K562 (cell line): ENCODE measurements around the gene RSPO1. TPM values are rescaled to one million over a fixed set of nuclear protein-coding genes. Genes with fewer than 3 reads are reported as not detected.

ENCODE experiments used
- ATAC-seq: fragments of 200-7000 bp; cut with Tn5 transposase; 3 replicates; pipeline ENCODE4 v1.9.1; 2020; ENCODE audit warnings: moderate library complexity
- BruUV-seq: library from RNA; stranded (reverse); fragments of 400-500 nt; replicated peaks from 2 replicates; lab custom pipeline; 2021; lab: Mats Ljungman, UMichigan
- CTCF ChIA-PET: fragments of 300-600 bp; formaldehyde crosslinking; extraction: SDS; loops from one replicate; lab custom pipeline; 2021; ENCODE audit warnings: low intra/inter-chr PET ratio; lab: Yijun Ruan, JAX
- POLR2A ChIA-PET: fragments of 300-600, 350-650 bp; sonication (Branson Sonifier 250); formaldehyde crosslinking; extraction: SDS; loops from one replicate; lab custom pipeline; 2021; ENCODE audit warnings: antibody characterized with exemption, inconsistent platforms; lab: Yijun Ruan, JAX
- DNase-seq, 4 experiments: peaks; one replicate each; pipeline versions ENCODE4 v3.0.0 to v3.0.0-alpha.2; 2011 to 2018; ENCODE audit warnings: low spot score in 3 of 4, mixed read lengths in 3 of 4; ENCODE audit errors: extremely low read depth in 1 of 4
- FAIRE-seq: peaks from 2 replicates; lab custom pipeline; 2011; peaks lifted over from hg19 to GRCh38; lab: Jason Lieb, UNC
- H2AFZ ChIP-seq: 2 replicates; pipeline ENCODE4 v1.6.0; 2011; ENCODE audit warnings: low read depth, low read length, control low read depth, inconsistent platforms
- H3K27ac ChIP-seq: fragments of 200-600 bp; 3 replicates; pipeline ENCODE4 v1.8.0; 2011; ENCODE audit warnings: low read depth, mild to moderate bottlenecking, control low read depth, inconsistent platforms, low read length, moderate library complexity, mixed read lengths; ENCODE audit errors: extremely low read depth
- H3K27me3 ChIP-seq, 2 experiments: fragments of 300-600 bp in 1 of 2; 2 replicates in 1 of 2; 3 replicates in 1 of 2; pipeline versions ENCODE4 v1.6.0 to v1.8.0; 2011; ENCODE audit warnings: inconsistent platforms in 2 of 2, low read length in 2 of 2, mild to moderate bottlenecking in 1 of 2, mixed read lengths in 1 of 2, moderate library complexity in 1 of 2; ENCODE audit not compliant: control insufficient read depth in 2 of 2, insufficient read depth in 2 of 2
- H3K36me3 ChIP-seq: fragments of 300-600 bp; 3 replicates; pipeline ENCODE4 v1.8.0; 2011; ENCODE audit warnings: mild to moderate bottlenecking, low read length, inconsistent platforms; ENCODE audit not compliant: control insufficient read depth, insufficient read depth
- H3K4me1 ChIP-seq, 2 experiments: fragments of 200-600 bp in 1 of 2; replicated peaks in 1 of 2; 2 replicates in 1 of 2; 3 replicates in 1 of 2; pipeline versions ENCODE4 v1.5.1 to v1.8.0; 2011; ENCODE audit warnings: inconsistent platforms in 2 of 2, low read length in 2 of 2, mild to moderate bottlenecking in 1 of 2, mixed read lengths in 1 of 2, moderate library complexity in 1 of 2; ENCODE audit not compliant: control insufficient read depth in 2 of 2, insufficient read depth in 2 of 2
- H3K4me2 ChIP-seq: 2 replicates; pipeline ENCODE4 v1.6.1; 2011; ENCODE audit warnings: low read length, control low read depth, inconsistent platforms, mixed read lengths; ENCODE audit not compliant: insufficient read depth
- H3K4me3 ChIP-seq: fragments of 200-600 bp; sonication (generic), shearing (Covaris generic); 2 replicates; pipeline ENCODE4 v1.5.1; 2016; ENCODE audit warnings: control low read depth, inconsistent platforms
- H3K79me2 ChIP-seq: fragments of 200-600 bp; 3 replicates; pipeline ENCODE4 v1.8.0; 2011; ENCODE audit warnings: low read length, inconsistent platforms; ENCODE audit not compliant: control insufficient read depth, insufficient read depth
- H3K9ac ChIP-seq, 2 experiments: 2 replicates each; pipeline versions ENCODE4 v1.6.0 to v1.6.1; 2011; ENCODE audit warnings: low read depth in 2 of 2, low read length in 2 of 2, control low read depth in 1 of 2, inconsistent platforms in 1 of 2, mild to moderate bottlenecking in 1 of 2, mixed read lengths in 1 of 2; ENCODE audit not compliant: insufficient read depth in 1 of 2
- H3K9me1 ChIP-seq: one replicate; pipeline ENCODE4 v1.6.0; 2011; ENCODE audit warnings: inconsistent platforms, mild to moderate bottlenecking, low read length, moderate library complexity; ENCODE audit not compliant: control insufficient read depth, insufficient read depth
- H3K9me3 ChIP-seq: replicated peaks from 2 replicates; pipeline ENCODE4 v1.5.1; 2011; ENCODE audit warnings: low read depth, low read length, inconsistent platforms; ENCODE audit not compliant: control insufficient read depth, insufficient read depth
- H4K20me1 ChIP-seq: replicated peaks from 2 replicates; pipeline ENCODE4 v1.6.1; 2011; ENCODE audit warnings: low read length, inconsistent platforms, mixed read lengths; ENCODE audit not compliant: control insufficient read depth, insufficient read depth
- ARID3B ChIP-seq: fragments of 250-450 bp; sonication (Bioruptor Pico); IDR thresholded peaks from 2 replicates; pipeline ENCODE4 v1.4.0; 2020; ENCODE audit warnings: borderline replicate concordance
- ATF1 ChIP-seq, 2 experiments: fragments of 450-650 bp in 1 of 2; IDR thresholded peaks; 2 replicates each; pipeline ENCODE4 v1.6.1; 2016; ENCODE audit warnings: missing compliant biosample characterization in 1 of 2, missing genetic modification characterization in 1 of 2
- CBX8 ChIP-seq: fragments of 200-600 bp; sonication (generic); IDR thresholded peaks from 2 replicates; pipeline ENCODE4 v1.6.1; 2012; ENCODE audit warnings: borderline replicate concordance, mixed run types, low read depth, mild to moderate bottlenecking, moderate library complexity, mixed read lengths, low read length, control low read depth, inconsistent platforms; ENCODE audit not compliant: poor library complexity, severe bottlenecking; ENCODE audit errors: extremely low read depth
- JUNB ChIP-seq: fragments of 450-650 bp; formaldehyde crosslinking; conservative IDR thresholded peaks from 2 replicates; pipeline ENCODE4 v1.4.0; 2020; ENCODE audit warnings: mild to moderate bottlenecking
- KLF13 ChIP-seq: fragments of 450-650 bp; IDR thresholded peaks from 2 replicates; pipeline ENCODE4 v1.6.1; 2016; ENCODE audit warnings: missing genetic modification characterization, low read depth, mild to moderate bottlenecking, missing compliant biosample characterization, moderate library complexity, borderline replicate concordance
- MXD1 ChIP-seq: fragments of 250-450 bp; sonication (Bioruptor Pico); IDR thresholded peaks from 2 replicates; pipeline ENCODE4 v1.8.0; 2021; ENCODE audit warnings: borderline replicate concordance, mild to moderate bottlenecking, moderate library complexity; ENCODE audit not compliant: poor library complexity, severe bottlenecking
- NCOA6 ChIP-seq: fragments of 450-650 bp; IDR thresholded peaks from 2 replicates; pipeline ENCODE4 v1.6.1; 2017; ENCODE audit warnings: mild to moderate bottlenecking
- PHF20 ChIP-seq: fragments of 450-650 bp; IDR thresholded peaks from 2 replicates; pipeline ENCODE4 v1.6.1; 2018; ENCODE audit not compliant: partially characterized antibody
- PHTF2 ChIP-seq: fragments of 250-450 bp; sonication (Bioruptor Pico); IDR thresholded peaks from 2 replicates; pipeline ENCODE4 v1.5.0; 2021; ENCODE audit warnings: mild to moderate bottlenecking
- SAFB2 ChIP-seq: fragments of 200-400 bp; formaldehyde crosslinking; IDR thresholded peaks from 2 replicates; pipeline ENCODE4 v1.6.1; 2018; ENCODE audit warnings: borderline replicate concordance, low read length, low read depth, moderate library complexity; ENCODE audit not compliant: severe bottlenecking
- TBL1XR1 ChIP-seq, 2 experiments: IDR thresholded peaks; 2 replicates each; pipeline ENCODE4 v1.6.1; 2012; ENCODE audit warnings: improper control_type of control experiment in 2 of 2, low read length in 2 of 2, mild to moderate bottlenecking in 1 of 2
- TGIF2 ChIP-seq: sonication (generic); formaldehyde crosslinking; IDR thresholded peaks from 2 replicates; pipeline ENCODE4 v1.8.1; 2022; ENCODE audit warnings: mild to moderate bottlenecking, missing genetic modification reagents, moderate library complexity
- ZBTB34 ChIP-seq: fragments of 250-450 bp; sonication (Bioruptor Pico); IDR thresholded peaks from 2 replicates; pipeline ENCODE4 v1.8.0; 2021; ENCODE audit warnings: mild to moderate bottlenecking, moderate library complexity
- ZBTB7A ChIP-seq: IDR thresholded peaks from 2 replicates; pipeline ENCODE4 v1.6.1; 2011; ENCODE audit warnings: low read depth, mild to moderate bottlenecking, low read length, moderate library complexity, borderline replicate concordance; ENCODE audit not compliant: control insufficient read depth
- ZNF23 ChIP-seq: fragments of 250-450 bp; sonication (Bioruptor Pico); IDR thresholded peaks from 2 replicates; pipeline ENCODE4 v1.4.0; 2020; ENCODE audit warnings: mild to moderate bottlenecking
- ZNF76 ChIP-seq: fragments of 250-450 bp; sonication (Bioruptor Pico); IDR thresholded peaks from 2 replicates; pipeline ENCODE4 v1.4.0; 2020; ENCODE audit warnings: mild to moderate bottlenecking, moderate library complexity, borderline replicate concordance
- ZNF778 ChIP-seq: fragments of 450-650 bp; formaldehyde crosslinking; IDR thresholded peaks from 2 replicates; pipeline ENCODE4 v1.4.0; 2020; ENCODE audit warnings: mild to moderate bottlenecking, moderate library complexity
- WGBS: fragments of 100-300 bp; shearing (Covaris generic); methylation state at CpG from one replicate; pipeline ENCODE4 v1.1.6; 2016; ENCODE audit warnings: low coverage, mixed read lengths; ENCODE audit not compliant: insufficient coverage; ENCODE audit errors: missing lambda C conversion rate; 5-methylcytosine and 5-hydroxymethylcytosine counted together
- in situ Hi-C: fragments of 300-500 bp; cut with MboI; formaldehyde crosslinking; loops from 4 replicates; pipeline ENCODE4 v1.15.0; 2018; ENCODE audit warnings: inconsistent platforms, mixed read lengths
- intact Hi-C: fragments of 100-400 bp; cut with micrococcal nuclease; formaldehyde crosslinking; loops from 2 replicates; pipeline ENCODE4 v1.14.2; 2022
- polyA plus RNA-seq, 8 experiments: library from polyadenylated mRNA; depleted of rRNA in 4 of 8; stranded (reverse) in 5 of 8; unstranded in 3 of 8; fragments of >200 nt; fragmentation: Nextera tagmentation in 2 of 8; fragmentation: Illumina TruSeq in 1 of 8; extraction: Ambion mirVana in 2 of 8; extraction: Trizol in 1 of 8; gene quantifications; 2 replicates each; pipeline versions ENCODE4 v1.2.1 to v1.2.3, GENCODE V29; 2011 to 2014; ENCODE audit warnings: inconsistent platforms in 1 of 8, missing spikeins in 1 of 8
- total RNA-seq, 7 experiments: library from RNA; depleted of rRNA in 6 of 7; stranded (reverse); fragments of >200 nt in 6 of 7; fragmentation: Illumina TruSeq in 2 of 7; extraction: Trizol in 2 of 7; gene quantifications; 2 replicates each; pipeline versions ENCODE4 v1.2.1 to v1.2.3, GENCODE V29; 2011 to 2021; ENCODE audit warnings: low replicate concordance in 1 of 7

RSPO1 gene
- total and polyA plus RNA-seq, 9 of the 15 experiments (the other 6 are each of a cell fraction or from before 2014, with no cell fraction given), result not detected

GRCh38 chr1:37662031-37662755, 27.5 kb upstream of the RSPO1 start:
- no peak for DNase-seq
- Histone ChIP-seq H3K4me2 (no peak overlapping the region), H3K4me1 (peaks cover 0 to under 1% of the 10 kb centered on the region in 2 experiments; a peak in 2 of 5 replicates), H3K79me2 (no peaks in the 10 kb centered on the region), H3K4me3 (no peak overlapping the region), H3K27me3 (peaks cover 49 to 86% of the 10 kb centered on the region in 2 experiments), H3K9me1 (no peaks in the 10 kb centered on the region), H2AFZ (no peak overlapping the region), H3K9ac (no peak overlapping the region; a peak in 1 of 4 replicates), H3K27ac (no peak overlapping the region), H4K20me1 (no peaks in the 10 kb centered on the region; the same call in 1 of the 2 replicates), H3K36me3 (no peaks in the 10 kb centered on the region), H3K9me3 (no peaks in the 10 kb centered on the region)
- ChIA-PET POLR2A (interaction anchor here (0.6 to 1.3 kb wide), 4 partner anchors 16 to 196 kb away, joined by 3 to 4 read pairs (median 3); no protein-coding TSS in a partner anchor), CTCF (no interaction called here)
- in situ Hi-C loops, result no loop called here
- intact Hi-C loops, result no loop called here
- peak; percentile 58 for FAIRE-seq
- 2% methylated on average over 11 of the region's 11 CpGs for WGBS
- BruUV-seq, result no TSS peak
- no peak for ATAC-seq
- no peak for TF ChIP-seq SAFB2
- no peak for TF ChIP-seq ZBTB34 (CRISPR knock-in tag)
- no peak for TF ChIP-seq ZBTB7A
- no peak for TF ChIP-seq KLF13
- TF ChIP-seq ZNF76 (CRISPR knock-in tag), result no peak
- no peak for TF ChIP-seq ARID3B (CRISPR knock-in tag)
- no peak for TF ChIP-seq ZNF778 (CRISPR knock-in tag)
- TF ChIP-seq TBL1XR1 (IDR thresholded peaks at IDR 0.05; ENCODE audit: low read length in 2 of 2), result no peak
- no peak for TF ChIP-seq MXD1 (CRISPR knock-in tag)
- no peak for TF ChIP-seq PHF20
- no peak for TF ChIP-seq PHTF2
- no peak for TF ChIP-seq CBX8
- no peak for TF ChIP-seq JUNB
- no peak for TF ChIP-seq NCOA6
- TF ChIP-seq TGIF2 (CRISPR knock-in tag), result no peak
- TF ChIP-seq ATF1 (CRISPR knock-in tag; IDR thresholded peaks at IDR 0.05), result no peak
- TF ChIP-seq ATF1 (tag; IDR thresholded peaks at IDR 0.05), result no peak
- TF ChIP-seq ZNF23 (CRISPR knock-in tag), result no peak
